BE2C (cell line): ENCODE measurements around the gene MPI.
"Not testable (repeated sequence)": the region's sequence is repeated elsewhere in the genome, so short reads cannot be mapped to it uniquely, and the experiment has no call there.

Experiments
- DNase-seq: peaks from one replicate; pipeline ENCODE4 v3.0.0-alpha.2; 2020
- H3K27me3 ChIP-seq: fragments of 250-450 bp; sonication (Bioruptor Pico); 2 replicates; pipeline ENCODE4 v1.5.1; 2020; ENCODE audit warnings: mild to moderate bottlenecking
- H3K36me3 ChIP-seq: fragments of 250-450 bp; sonication (Bioruptor Pico); 2 replicates; pipeline ENCODE4 v1.5.1; 2020; ENCODE audit warnings: mild to moderate bottlenecking
- H3K4me1 ChIP-seq: fragments of 250-450 bp; sonication (Bioruptor Pico); 2 replicates; pipeline ENCODE4 v1.5.1; 2020
- H3K4me3 ChIP-seq: 2 replicates; pipeline ENCODE4 v1.5.1; 2011; ENCODE audit warnings: low read depth, low read length
- H3K9me3 ChIP-seq: fragments of 250-450 bp; sonication (Bioruptor Pico); 2 replicates; pipeline ENCODE4 v1.5.1; 2020
- CTCF ChIP-seq: IDR thresholded peaks from 2 replicates; pipeline ENCODE4 v1.5.1; 2012; ENCODE audit warnings: mild to moderate bottlenecking, low read depth, low read length

The MPI gene

GRCh38 chr15:74885461-74885860 is 4.4 kb upstream of the MPI start:
- DNase-seq: no peak
- Histone ChIP-seq H3K27me3 (no peaks in the 10 kb centered on the region), H3K36me3 (no peaks in the 10 kb centered on the region)

GRCh38 chr15:74887537-74888193 is 2.2 kb upstream of the MPI start:
- not testable (repeated sequence) for DNase-seq, H3K4me1 ChIP-seq, H3K9me3 ChIP-seq, H3K27me3 ChIP-seq, H3K4me3 ChIP-seq
- H3K36me3 ChIP-seq: peaks cover 10% of the 10 kb centered on the region

More at GRCh38 chr15:74885461-74885860, 4.4 kb upstream of the MPI start:
- H3K9me3 ChIP-seq: no peaks in the 10 kb centered on the region
- H3K4me1 ChIP-seq: no peaks in the 10 kb centered on the region
- no peak for TF ChIP-seq CTCF
- H3K4me3 ChIP-seq: no peak overlapping the region

GRCh38 chr15:74888716-74889115 is 1.1 kb upstream of the MPI start:
- Histone ChIP-seq H3K27me3 (no peaks in the 10 kb centered on the region), H3K4me1 (no peaks in the 10 kb centered on the region), H3K36me3 (peaks cover 12% of the 10 kb centered on the region), H3K4me3 (no peak overlapping the region), H3K9me3 (no peaks in the 10 kb centered on the region)
- TF ChIP-seq CTCF: no peak
- no peak for DNase-seq

DNA sequence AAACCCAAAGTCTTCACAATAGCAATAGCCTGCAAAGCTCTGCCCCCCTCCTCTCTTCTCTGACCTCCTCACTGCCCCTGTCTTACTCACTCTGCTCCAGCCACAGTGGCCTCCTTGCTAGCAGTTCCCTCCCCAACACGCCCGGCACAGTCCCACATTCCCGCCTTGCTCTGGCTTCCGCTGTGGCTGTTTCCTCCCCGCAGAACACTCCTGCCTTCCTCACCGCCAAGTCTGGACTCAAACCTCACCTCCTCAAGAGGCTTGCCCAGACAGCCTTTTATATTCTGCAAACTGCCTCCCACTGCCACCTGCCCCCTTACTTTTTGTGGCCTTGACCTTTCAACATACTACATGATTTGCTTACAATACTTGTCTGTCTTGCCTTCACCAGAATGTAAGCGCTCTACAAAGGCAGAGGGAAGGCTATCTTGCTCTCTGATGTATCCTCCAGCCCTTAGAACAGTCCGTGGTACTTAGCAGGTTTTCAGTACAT is 406 bp upstream of the MPI start:
- no peak for TF ChIP-seq CTCF
- no peaks in the 10 kb centered on the region for H3K9me3 ChIP-seq
- H3K27me3 ChIP-seq: no peaks in the 10 kb centered on the region
- peaks cover 12% of the 10 kb centered on the region for H3K36me3 ChIP-seq
- H3K4me1 ChIP-seq: no peaks in the 10 kb centered on the region
- H3K4me3 ChIP-seq: peak overlapping the region; percentile 87
- DNase-seq: no peak

GRCh38 chr15:74890665-74890960 is 771 bp downstream of the MPI start:
- no peak for DNase-seq

DNA sequence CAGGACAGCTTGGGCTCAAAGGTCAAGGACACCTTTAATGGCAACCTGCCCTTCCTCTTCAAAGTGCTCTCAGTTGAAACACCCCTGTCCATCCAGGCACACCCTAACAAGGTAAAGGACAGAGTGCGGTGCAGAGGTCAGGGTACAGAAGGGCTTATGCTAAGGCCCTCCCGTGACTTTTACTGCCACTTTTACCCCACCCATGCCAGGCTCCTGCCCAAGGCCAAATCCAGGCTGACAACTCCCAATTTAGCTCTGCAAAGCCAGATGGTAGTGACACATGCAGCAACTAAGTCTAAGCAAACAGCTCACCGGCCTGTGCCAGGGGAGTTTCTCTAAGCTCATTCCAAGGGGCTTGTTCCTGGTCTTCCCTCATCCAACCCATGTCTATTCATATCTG is 1.6 kb downstream of the MPI start:
- no peak for TF ChIP-seq CTCF
- H3K4me1 ChIP-seq: no peaks in the 10 kb centered on the region
- DNase-seq: no peak
- H3K36me3 ChIP-seq: peaks cover 17% of the 10 kb centered on the region
- H3K9me3 ChIP-seq: no peaks in the 10 kb centered on the region
- H3K4me3 ChIP-seq: no peak overlapping the region
- H3K27me3 ChIP-seq: no peaks in the 10 kb centered on the region

More at GRCh38 chr15:74890665-74890960, 771 bp downstream of the MPI start:
- Histone ChIP-seq H3K36me3 (peaks cover 12% of the 10 kb centered on the region), H3K27me3 (no peaks in the 10 kb centered on the region), H3K4me1 (no peaks in the 10 kb centered on the region), H3K9me3 (no peaks in the 10 kb centered on the region), H3K4me3 (peak overlapping the region; percentile 87)
- TF ChIP-seq CTCF: no peak
